ENCODE data around the gene ZNF143.

ZNF143 gene

DNA sequence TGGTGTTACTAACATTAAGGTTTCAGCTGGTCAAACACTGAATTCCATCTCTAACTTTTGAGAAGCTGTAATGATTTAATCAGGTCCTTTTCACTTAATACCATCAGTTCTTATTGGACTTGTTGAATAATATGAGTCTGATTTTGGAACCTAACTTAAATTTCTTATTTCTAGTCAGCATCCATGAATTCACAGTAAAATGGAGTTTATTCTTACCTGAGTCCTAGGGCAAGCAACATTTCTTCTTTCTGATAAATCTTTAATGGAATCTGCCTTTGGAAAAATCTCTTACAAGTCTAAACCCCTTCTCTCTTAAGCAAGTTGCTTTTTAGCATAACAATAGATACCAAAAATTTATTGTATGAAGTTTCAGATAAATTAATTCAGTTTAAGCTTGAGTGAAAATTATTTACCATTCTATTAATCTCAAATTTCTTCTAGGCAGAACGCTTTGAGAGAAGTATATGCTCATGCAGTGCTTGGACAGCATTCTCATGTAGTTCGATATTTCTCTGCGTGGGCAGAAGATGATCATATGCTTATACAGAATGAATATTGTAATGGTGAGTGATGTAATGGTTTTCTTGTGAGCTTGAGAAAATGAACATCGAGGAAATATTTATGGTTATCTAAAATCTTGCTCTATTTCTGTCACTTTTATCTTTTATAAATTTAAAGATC, 116.0 kb downstream of the ZNF143 start:
- DNase-seq = no peak

DNA sequence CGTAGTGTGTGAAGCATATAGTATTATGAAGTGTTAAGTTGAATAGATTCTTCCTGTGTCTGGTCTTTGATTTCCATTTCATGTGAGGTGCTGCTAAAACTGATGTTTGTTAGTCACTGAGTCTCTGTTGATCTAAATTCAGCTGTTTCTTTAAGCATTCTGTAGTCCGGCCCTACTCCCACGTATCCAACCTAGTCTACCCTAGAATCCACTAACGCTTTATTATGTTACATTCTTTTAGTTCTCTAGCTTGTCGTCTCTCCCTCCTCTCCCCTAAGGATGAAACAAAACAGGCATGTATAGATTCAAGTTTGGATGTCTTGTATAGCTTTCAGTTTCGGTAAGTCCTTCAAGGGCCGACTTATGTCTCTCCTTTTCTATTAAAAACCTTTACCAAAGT, 116.7 kb downstream of the ZNF143 start:
- DNase-seq = no peak
